GM18861 (cell line): ENCODE results near the gene STK10.
A peak's percentile ranks its signal among the peaks of the same experiment; 100 is the strongest.

Source experiments
- ATAC-seq: cut with Tn5 transposase; IDR thresholded peaks from one replicate; pipeline ENCODE4 v1.9.1; 2021; ENCODE audit not compliant: unreplicated experiment

STK10 gene

DNA sequence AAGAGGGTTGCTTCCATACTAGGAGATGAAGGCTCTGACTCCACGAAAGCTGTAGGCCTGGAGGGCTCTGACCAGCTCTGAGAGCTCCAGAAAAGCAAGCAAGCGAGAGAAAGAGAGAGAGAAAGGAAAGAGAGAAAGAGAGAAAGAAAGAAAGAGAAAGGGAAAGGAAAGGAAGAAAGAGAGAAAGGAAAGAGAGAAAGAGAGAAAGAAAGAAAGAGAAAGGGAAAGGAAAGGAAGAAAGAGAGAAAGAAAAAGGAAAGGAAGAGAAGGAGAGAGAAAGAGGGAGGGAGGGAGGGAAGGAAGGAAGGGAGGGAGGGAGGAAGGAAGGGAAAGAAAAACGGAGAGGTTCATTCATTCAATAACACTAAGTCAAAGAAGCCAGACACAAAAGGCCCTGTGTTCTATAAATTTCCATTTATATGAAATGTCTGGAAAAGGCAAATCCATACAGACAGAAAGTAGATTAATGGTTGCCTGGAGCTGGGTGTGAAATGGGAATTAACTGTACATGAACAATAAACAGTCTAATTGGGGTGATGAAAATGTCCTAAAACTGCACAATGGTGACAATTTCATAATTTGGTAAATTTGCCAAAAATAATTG, 1.8 kb upstream of the STK10 start:
- ATAC-seq: no peak

DNA sequence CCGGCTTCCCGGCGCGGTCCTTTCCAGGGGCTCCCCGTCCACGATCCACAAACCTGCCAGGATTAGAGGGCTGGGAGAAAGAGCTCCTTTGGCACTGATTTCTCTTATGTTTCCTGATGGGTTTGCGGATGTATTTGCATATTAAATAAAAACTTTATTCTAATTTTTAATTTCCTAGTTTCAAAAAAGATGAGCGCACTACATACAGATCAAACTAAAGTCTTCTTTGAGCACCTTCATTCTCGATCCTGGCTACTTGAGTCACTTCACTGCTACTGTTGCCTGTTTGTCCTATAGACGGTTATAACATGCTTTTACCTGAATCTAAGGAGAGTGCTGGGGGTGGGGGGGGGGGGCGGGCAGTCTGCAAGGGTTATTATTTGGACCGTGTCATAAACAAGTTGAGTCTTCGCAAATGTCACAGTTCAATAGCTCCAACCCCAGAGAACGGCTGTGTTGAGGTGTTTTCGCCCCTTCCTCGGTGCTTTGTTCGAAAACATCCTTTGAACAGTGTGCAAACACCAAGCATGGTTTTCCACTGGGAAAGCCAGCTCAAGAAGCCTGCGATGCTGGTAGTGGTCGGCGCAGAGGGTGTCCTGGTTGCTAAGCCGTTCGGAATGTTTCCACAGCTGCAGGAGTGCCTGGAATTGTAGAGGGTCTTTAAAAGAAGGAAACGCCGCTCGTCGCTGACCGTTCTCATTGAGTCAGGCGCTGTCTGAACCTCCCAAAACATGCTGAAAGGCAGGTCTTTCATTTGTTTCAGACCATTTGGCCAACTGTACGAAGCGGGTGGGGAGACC, 1.1 kb upstream of the STK10 start:
- no peak for ATAC-seq

DNA sequence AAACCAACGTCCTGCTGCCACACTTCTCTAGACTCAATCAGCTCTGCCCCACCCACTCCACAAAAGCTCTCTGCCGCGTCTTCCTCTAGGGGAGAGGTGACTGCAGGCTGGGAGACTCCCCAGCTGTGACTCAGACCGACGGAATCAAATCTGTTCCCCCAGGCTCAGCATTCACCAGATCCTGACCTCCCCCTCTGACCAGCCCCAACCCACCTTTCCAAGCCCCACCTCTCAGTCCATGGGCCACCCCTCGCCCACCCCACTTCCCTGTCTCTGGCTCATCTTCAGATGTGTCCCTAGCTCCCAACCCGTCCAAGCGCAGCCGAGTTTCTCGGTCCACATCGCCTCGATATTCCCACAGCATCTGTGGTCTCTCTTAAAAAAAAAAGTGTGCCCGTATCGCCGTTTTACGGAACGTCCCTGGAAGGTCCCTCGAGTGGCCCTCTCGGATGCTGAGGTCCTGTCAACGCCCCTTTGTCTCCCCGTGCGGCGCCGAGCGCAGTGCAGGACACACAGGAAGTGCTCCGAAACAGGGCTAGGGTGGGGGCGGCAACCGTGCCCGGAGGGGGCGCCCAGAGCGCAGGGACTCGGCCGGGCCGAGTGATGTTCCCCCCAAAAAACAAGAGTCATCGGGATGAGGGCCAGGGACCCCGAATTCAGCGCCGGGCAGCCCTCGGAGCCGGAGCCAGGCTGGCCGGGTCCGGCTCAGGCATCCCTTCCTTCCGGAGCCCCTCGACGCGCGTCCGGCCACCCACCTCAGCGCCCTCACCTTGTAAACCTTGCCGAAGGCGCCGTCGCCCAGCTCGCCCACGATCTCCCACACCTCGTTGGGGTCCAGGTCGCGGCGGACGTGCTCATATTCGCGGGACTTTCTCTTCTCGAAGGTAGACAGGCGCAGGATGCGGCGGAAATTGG, 649 bp downstream of the STK10 start:
- ATAC-seq: no peak

DNA sequence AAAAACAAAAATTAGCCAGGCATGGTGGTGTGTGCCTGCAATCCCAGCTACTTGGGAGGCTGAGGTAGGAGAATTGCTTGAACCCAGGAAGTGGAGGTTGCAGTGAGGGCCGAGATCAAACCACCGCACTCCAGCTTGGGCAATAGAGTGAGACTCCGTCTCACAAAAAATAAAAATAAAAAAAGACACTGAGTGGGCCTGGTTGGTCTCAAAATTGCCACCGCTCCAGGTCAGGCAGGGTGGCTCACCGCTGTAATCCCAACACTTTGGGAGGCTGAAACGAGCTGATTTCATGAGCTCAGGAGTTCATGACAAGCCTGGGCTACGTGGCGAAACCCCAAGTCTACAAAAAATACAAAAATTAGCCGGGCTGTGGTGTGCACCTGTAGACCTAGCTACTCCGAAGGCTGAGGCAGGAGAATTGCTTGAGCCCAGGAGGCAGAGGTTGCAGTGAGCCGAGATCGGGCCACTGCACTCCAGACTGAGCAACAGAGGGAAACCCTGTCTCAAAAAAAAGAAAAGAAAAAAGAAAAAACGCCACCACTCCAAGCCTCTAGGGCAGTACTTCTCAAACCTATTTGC, 1.8 kb downstream of the STK10 start:
- ATAC-seq: no peak

DNA sequence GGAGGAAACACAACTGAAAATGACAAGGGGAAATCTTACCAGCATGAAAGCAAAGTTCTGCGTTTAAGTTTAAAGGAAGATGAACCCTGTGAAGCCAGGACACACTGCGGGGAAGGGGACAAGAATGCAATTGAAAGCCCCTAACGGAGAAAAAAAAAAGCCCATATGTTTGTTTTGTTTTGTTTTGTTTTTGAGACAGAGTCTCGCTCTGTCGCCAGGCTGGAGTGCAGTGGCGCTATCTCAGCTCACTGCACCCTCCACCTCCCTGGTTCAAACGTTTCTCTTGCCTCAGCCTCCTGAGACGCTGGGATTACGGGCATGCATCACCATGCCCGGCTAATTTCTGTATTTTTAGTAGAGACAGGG, 2.9 kb downstream of the STK10 start:
- no peak for ATAC-seq

DNA sequence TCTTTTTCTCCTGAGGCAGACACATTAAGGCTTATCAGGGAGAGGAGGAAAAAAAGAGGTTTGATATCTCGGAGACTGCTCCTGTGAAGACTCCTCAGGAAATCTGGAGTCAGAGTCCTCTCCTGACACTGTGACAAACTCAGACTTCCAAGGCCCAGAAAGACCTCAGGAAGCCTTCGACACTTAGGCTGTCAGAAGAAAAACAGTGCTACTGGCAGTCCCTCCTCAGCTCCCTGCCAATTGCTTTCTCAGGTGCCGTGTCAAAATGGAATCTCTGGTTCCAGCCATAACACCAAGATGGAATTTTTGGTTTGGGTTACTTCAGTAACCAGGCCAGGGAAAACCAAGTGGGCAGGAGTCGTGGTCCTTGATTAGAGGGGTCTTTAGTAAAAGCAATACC, 4.1 kb downstream of the STK10 start:
- no peak for ATAC-seq

DNA sequence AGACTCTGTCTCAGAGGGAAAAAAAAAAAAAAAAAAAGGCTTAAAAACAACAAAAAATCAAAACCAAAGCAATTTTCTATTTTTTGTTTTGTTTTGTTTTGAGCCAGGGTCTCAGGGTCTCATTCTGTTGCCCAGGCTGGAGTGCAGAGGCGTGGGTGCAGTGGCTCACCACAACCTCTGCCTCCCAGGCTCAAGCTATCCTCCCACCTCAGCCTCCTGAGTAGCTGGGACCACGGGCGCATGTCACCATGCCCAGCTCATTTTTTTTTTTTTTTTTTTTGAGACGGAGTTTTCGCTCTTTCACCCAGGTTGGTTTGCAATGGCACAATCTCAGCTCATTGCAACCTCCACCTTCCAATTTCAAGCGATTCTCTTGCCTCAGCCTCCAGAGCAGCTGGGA, 5.7 kb downstream of the STK10 start:
- ATAC-seq: no peak

DNA sequence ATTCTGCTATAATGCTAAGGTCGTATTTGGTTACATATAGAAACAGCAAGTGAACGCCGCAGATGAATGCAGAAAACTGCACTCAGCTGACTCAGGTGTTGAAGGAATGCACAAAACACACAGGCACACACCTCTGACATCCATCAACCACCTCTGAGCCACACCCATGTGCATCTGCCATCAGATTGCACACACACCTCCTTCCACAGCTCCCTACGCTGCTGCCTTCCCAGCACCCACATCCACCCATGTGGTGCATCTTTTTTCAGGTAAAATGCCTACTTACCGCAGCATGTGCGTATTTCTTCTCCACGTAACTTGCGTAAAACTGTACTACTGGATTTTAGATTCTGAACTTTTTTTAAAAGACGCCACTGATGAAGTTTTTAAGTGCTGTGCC, 7.1 kb downstream of the STK10 start:
- ATAC-seq: no peak

DNA sequence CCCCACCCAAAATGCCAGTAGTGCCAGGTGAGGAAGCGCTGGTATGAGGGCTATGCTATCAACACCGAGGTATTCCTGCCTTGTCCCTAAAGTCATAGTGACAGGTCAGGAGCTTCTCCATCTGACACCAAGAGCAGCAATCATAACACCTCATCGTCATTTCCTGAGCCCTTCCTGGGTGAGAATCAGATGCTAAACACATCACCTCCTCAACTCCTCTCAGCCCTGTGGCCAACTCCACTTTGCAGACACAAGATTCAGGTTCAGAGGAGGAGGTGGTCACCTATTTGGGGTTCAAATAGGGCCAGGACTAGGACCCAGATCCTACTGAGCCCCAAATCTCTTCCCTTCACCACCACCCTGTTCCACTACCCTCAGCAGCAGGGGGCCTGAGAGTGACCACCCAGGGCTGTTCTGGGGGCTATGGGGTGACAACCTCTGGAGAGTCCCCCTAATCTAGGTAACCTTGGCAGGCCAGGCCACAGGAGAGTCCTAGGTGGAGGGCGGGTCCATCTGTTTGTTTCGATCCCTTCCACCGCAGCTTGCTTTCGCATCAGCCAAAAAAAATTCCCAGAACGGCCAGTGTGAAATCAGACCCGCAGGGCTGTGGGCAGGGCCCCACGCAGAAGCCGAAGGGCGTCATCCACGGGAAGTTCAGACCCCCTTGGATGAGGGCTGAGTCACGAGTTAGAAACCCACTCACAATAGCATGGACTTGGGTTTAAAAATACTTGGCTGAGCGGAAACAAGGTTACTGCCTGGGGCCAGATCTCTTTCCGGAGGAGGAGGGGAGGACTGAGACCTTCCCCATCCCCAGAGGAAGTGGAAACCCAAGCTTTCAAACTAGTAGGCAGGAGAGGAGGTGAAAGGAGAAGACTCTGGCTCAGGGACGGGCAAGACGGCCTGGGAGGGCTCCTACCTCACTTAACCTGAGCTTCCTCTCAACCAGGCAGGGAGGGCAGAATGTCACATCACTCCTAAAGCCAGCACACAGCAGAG, 8.7 kb downstream of the STK10 start:
- no peak for ATAC-seq

DNA sequence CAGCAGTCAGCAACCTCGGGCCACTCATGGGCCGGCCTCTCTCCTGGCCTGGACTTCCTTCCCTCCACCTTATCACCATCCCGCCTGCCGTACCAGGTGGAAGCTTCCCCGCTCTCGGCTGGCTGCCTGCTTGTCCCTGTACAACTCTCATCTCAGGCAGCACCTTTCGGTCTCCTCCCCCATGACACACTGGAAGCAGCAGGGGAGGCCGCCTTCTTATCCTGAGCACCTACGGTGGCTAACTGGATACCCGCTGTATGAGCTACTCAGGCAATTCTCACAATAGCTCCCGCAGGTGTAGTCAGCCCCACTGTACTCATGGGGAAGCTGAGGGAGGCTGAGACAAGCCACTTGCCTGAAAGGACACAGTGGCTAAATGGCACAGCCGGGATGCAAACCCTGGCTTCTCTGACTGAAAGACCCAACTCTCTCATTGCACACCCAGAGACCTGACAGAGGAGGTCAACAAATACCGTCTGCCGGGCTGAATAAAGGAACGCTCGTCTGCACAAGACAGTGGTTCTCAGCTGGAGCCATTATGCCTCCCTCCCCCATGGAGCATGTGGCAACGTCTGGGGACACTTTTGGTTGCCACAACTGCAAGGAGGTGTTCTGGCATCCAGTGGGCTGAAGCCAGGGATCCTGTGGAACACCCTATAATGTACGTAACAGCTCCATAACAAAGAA, 9.6 kb downstream of the STK10 start:
- ATAC-seq: no peak

DNA sequence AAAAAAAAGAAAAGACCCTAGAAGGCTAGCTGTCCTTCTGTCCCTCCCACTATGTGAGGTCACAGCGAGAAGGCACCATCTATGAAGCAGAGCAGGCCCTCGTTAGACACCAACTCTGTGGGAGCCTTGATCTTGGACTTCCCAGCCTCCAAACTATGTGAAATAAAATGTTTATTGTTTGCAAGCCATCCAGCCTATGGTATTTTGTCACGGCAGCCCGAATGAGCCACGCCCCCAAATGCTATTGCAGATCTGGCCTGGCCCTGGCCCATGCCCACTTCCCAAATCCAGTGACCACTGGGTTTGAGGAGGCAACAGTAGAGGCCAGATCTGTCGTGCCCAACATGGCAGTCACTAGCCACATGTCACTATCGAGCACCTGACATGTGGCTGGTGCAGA, 10.8 kb downstream of the STK10 start:
- ATAC-seq: no peak

DNA sequence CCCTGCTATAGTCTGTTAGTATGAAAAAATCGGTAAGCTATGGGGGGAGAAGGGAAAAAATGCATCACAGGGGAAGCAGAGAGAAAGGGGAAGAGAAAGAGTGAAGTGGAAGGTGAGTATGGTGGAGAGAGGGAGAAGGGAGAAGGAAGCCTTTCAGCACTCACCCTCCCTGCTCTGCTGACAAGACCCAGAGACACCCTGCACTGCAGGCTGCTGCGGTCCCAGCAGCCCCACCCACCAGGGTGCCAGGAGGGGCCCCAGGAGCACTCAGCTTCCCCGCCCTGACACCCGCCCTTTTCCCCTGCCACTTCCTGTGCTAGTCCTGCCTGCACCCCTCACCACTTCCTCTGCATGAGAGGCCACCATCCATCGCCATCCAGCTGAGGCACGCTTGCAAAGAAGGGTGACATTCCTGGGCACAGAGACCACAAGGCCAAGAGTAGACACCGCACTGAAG, 12.7 kb downstream of the STK10 start:
- peak; percentile 56 for ATAC-seq

DNA sequence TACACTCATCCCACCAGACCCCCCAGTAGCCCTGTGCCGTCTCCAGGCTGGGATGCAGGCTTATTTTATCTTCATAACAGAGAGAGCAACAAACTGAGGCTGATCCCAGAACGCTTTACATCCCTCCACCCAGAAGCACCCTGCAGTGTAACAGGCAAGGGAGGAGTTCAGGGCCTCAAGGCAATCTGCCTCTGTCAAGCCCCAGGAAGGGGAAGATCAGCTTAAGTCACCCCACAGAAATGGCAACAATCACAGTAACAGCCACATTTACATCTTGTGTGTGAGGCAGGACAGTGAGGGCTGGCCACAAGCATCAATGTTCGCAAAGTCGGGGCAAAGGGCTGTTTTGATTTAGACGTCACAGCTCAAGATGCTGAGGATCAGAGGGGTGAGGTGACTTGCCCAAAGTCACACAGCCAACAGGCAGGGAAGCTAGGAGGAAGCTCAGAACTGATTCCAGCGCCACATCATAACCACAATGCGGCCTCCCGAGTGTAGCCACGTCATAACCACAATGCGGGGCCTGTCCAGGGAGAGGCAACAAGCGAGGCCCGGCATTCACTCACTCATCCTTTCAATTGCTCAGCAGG, 14.4 kb downstream of the STK10 start:
- ATAC-seq: no peak

DNA sequence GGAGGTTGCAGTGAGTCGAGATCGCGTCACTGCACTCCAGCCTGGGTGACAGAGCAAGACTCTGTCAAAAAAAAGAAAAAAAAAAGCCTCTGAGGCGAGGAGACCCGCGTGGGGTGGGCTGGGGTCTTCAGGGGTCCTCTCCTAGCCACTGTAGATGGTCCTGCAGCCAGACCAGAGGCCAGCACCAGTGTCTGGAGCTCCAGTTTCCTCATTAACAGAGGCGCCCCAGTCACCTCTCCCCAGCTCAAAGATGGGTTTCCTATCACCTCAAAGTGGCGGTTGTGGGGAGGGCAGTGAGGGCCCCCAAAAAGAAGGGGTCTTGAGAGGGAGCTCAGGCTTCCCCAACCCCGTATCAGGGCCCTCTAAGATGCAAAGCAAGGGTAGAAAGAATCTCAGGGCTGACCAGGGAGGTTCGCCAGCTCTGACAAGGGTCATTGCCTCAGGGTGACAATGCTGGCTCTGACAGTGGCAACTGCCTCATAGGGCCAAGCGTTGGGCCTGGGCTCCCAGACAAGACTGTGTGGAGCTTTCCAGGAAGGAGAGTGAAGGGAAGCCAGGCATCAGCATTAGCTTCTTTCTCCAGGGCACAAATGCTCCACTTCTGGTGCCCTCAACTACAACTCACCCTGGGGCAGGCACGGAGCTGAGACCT, 15.0 kb downstream of the STK10 start:
- ATAC-seq: no peak

DNA sequence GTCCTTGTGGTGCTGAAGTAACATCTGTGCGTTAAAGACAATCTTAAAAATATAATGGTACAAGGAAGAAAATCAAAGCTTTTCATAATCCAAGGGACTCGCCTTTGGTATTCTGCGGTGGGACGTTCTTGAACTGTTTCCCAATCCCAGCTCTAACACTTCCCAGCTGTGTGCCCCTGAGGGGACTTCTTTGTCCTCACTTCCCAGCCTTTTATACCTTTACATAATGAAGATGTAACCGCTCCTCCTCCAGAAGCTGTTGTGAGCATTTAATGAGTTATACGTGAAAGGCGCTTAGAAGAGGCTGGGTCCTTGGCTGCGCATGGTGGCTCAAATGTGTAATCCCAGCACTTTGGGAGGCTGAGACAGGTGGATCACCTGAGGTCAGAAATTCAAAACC, 16.9 kb downstream of the STK10 start:
- ATAC-seq: no peak

DNA sequence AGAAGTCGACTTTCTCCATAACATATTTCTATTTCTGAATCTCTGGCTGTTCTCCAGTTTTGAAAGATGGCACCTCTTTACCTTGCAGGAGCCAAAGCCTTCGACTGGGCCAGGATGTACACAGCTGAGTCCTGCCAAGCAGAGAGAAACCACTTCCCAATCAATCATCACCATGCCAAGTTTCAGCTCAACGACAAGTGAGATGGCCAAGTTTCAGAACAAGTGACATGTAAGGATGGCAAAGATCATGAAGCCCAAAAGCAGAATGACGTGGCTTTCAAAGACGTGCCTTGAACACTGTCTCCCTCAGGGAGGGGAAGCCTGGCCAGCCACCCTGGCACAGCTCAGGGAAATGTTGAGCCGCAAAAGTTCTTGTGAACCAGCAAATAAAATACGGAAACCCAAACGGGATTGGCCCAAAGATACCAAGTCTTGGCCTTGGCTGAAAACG, 17.7 kb downstream of the STK10 start:
- ATAC-seq: no peak

DNA sequence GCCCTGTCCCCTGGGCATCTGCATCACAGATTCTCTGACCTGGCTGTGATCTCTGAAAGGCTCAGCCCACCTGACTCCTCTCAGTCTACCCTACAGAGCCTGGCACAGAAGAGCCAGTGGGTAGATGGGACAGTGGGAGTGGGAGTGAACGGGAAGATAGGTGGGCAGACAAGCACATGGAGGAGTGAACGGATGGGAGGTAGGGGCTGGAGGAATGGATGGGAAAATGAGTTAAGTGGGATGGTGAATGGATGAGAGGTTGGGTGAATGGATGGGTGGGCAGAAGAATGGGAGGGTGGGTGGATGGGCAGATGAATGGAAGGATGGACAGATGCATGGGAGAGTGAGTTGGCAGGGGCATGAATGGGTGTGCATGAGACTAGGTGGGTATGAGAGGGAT, 18.8 kb downstream of the STK10 start:
- ATAC-seq: no peak

DNA sequence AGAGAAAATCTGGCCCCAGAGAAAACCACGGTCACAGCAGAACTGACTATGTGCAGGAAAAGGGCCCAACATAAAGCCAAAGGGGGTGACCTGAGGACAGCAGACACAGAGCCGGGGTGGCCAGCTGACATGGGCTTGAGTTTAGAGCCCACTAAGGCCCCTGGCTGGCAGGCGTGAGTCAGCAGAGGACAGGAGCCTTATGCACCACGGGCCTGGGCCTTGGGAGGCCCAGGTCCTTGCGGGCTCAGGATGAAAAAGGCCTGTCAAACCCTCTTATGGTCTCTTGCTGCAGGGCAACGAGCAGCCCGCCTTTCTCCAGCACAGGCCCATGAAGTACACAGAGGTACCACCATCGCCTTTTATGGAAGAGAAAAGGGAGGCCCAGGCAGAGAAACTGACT, 19.7 kb downstream of the STK10 start:
- no peak for ATAC-seq

DNA sequence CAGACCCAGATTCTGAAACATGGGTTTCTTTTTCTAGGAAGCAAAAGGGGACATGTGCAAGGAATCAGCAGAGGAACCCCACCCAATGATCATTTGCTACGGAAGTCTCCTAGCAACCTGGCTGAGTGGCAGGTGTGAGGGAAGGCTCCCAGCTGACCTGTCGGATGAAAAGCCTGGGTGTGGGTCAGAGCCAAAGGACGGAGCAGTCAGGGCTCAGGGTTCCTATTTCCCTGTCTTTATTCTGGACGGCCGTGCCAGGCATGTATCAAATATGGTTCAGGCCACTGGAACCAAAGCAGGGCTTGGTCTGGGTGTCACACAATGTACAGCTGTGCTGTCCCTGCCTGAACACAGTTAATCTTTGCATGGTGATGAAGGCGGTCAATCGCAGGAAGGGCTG, 20.1 kb downstream of the STK10 start:
- no peak for ATAC-seq
